NOMO-1 treated with dmso at 0.1 percent for 144 hours (cell line): Measurements from ENCODE around the gene RBM4.

Experiments used
- DNase-seq: peaks from one replicate; lab custom pipeline; 2025; ENCODE audit not compliant: unreplicated experiment; lab: John Stamatoyannopoulos, UW

RBM4 gene

GRCh38 chr11:66688561-66689534 lies 50.3 kb downstream of the RBM4 start:
- DNase-seq = no peak

DNA sequence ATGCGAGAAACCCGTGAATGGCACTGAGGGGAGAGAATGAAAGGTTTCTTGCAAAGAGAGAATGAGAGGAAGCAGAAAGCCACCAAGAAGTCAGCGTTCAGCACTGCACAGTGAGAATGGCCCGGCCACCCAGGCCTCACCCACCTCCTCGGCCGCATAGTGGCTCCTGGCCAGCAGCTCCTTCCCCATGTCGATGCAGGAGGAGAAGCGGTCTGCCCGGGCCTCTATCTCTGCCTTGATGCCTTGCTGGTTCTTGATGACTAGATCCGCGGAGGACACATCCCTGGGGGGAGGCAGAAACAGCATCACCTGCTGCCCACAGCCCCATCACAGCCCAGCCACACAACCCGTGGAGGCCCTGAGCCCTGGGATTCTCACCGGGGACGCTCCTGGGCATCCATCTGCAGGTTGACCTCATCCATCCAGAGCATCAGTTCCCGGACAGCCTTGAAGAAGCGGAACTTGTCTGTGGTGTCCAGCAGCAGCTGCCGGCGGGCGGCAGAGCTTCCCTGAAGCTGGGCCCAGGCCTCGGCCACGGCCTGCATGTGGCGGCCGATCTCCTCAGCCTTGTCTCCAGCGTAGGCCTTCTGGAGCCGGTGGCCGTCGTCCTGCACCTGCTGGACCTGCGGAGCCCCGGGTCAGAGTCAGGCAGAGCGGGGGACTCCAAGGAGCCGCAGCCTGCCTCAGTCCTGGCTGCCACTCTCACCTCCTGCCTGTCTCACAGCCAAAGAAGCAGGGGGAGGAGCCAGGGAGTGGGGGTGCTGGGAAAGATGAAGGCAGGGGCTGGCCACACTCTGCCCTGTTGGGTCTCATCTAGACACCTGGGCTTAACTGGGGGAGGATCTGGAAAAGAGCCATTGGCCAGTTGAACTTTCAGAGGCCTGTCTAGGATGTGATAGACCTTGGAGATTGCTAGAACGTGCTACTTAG lies 51.4 kb downstream of the RBM4 start:
- DNase-seq = no peak

- DNase-seq = no peak
These were observed 52.9 kb downstream of the RBM4 start for GRCh38 chr11:66691311-66691980.

- no peak for DNase-seq
These were observed 53.9 kb downstream of the RBM4 start for GRCh38 chr11:66692446-66692845.

DNA sequence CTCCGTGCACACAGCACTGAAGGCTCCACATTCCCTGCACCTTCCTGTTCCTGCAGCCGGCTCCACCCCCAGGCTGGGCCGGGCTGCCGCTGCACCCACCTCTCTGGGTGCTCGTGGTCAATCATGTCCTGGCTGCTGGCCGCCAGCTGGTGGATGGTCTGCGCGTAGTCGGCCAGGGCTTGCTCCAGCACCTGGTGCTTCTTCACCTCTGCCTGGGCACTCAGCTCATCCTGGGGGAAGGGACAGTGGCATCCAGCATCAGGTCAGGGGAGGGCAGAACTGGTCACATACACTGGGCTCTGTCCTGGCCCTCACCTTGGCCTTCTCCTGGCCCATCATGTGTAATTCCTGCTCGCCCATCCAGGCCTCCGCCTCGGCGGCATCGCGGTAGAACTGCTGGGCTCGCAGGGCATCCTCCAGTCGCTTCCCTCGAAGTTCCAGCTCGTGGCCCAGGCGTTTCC lies 54.4 kb downstream of the RBM4 start:
- no peak for DNase-seq

- DNase-seq = no peak
These were observed 55.0 kb downstream of the RBM4 start for GRCh38 chr11:66693356-66694055.

DNA sequence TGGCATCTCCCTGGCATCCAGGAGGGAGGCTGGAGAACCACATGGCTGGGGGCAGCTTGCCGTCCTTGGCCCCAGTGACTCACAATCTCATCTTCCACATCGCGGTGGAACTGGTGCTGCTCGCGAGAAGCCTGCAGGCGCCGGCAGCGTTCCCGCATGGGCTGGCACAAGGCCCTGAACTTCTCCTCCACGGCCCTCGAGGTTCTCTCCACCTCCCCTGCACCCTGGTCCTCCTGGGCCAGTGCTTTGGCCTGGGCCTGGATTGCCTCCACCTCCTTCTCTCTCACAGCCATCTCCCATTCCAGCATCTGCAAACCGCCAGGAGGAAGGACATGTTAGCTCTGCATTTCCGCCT lies 55.5 kb downstream of the RBM4 start:
- DNase-seq = no peak

DNA sequence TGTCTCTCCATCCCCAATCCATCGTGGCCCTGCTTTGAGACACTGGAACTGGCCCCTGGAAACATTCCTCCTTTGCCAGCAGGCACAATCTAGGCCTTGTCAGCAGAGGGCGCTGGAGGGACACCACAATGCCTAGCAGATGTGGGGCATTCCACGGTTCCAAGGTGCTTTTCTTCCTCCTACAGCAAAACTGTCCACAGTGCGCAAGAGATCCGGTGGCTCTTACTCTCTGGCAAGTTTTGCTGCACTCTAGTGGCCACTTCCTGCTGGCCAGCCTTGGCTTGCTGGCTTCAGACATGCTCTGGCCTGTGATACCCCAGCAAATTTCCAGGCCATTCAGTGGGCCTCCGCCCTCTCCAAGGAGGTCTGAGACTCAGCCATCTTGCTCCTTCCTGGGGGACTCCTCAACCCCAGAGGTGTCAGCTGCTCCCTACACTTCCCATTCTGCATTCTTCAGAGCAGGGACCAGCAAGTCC lies 56.3 kb downstream of the RBM4 start:
- DNase-seq = peak; percentile 78
